PFSK-1 (cell line): ENCODE measurements around the gene CBR3.

Experiments
- POLR2AphosphoS5 ChIP-seq: IDR thresholded peaks from 2 replicates; pipeline ENCODE4 v1.6.1; 2012; ENCODE audit warnings: low read depth, mild to moderate bottlenecking, control low read depth, low read length, moderate library complexity
- REST ChIP-seq, 2 experiments: IDR thresholded peaks; 2 replicates each; pipeline versions ENCODE4 v1.6.1 to v1.8.0; 2011 to 2012; ENCODE audit warnings: low read depth in 2 of 2, low read length in 2 of 2, control low read depth in 1 of 2, inconsistent platforms in 1 of 2, mild to moderate bottlenecking in 1 of 2, moderate library complexity in 1 of 2; ENCODE audit not compliant: insufficient read depth in 1 of 2

- TF ChIP-seq REST (IDR thresholded peaks at IDR 0.05; ENCODE audit: insufficient read depth in 1 of 2, low read depth in 2 of 2, low read length in 2 of 2) (no peak), POLR2AphosphoS5 (no peak)
These were observed 44.3 kb downstream of the CBR3 start for GRCh38 chr21:36179145-36179544.
